HepG2 (cell line): ENCODE results near the gene TUBGCP5. TPM values are rescaled to one million over a fixed set of nuclear protein-coding genes. Genes with fewer than 3 reads are reported as not detected.

ENCODE experiments used
- ATAC-seq: fragments of 200-7000 bp; cut with Tn5 transposase; 3 replicates; pipeline ENCODE4 v1.9.1; 2020; ENCODE audit warnings: mild to moderate bottlenecking, moderate library complexity
- BruUV-seq: library from RNA; stranded (reverse); fragments of 400-500 nt; replicated peaks from 2 replicates; lab custom pipeline; 2021; lab: Mats Ljungman, UMichigan
- CTCF ChIA-PET: fragments of 300-600 bp; formaldehyde crosslinking; extraction: SDS; loops from one replicate; lab custom pipeline; 2021; ENCODE audit warnings: low total read pairs, inconsistent platforms, low intra/inter-chr PET ratio; lab: Yijun Ruan, JAX
- POLR2A ChIA-PET: fragments of 350-600 bp; sonication (Branson Sonifier 250); formaldehyde crosslinking; loops from one replicate; lab custom pipeline; 2020; ENCODE audit warnings: antibody characterized with exemption, inconsistent platforms; lab: Yijun Ruan, JAX
- DNase-seq: peaks from one replicate; pipeline ENCODE4 v3.0.0-alpha.2; 2015; ENCODE audit warnings: low spot score
- FAIRE-seq: peaks from 3 replicates; lab custom pipeline; 2011; peaks lifted over from hg19 to GRCh38; lab: Jason Lieb, UNC
- H2AFZ ChIP-seq: one replicate; pipeline ENCODE4 v1.6.1; 2011; ENCODE audit warnings: low read length, inconsistent platforms
- H3K27ac ChIP-seq: fragments of 300-600 bp; 3 replicates; pipeline ENCODE4 v1.8.0; 2011; ENCODE audit warnings: mixed run types, mild to moderate bottlenecking, mixed read lengths, low read length, inconsistent platforms; ENCODE audit not compliant: insufficient read depth; ENCODE audit errors: extremely low read length
- H3K27me3 ChIP-seq, 2 experiments: fragments of 200-600 bp in 1 of 2; 2 replicates in 1 of 2; 3 replicates in 1 of 2; pipeline versions ENCODE4 v1.6.0 to v1.8.0; 2011; ENCODE audit warnings: low read length in 2 of 2, mild to moderate bottlenecking in 2 of 2, moderate library complexity in 2 of 2, inconsistent platforms in 1 of 2; ENCODE audit not compliant: insufficient read depth in 2 of 2, control insufficient read depth in 1 of 2
- H3K36me3 ChIP-seq, 2 experiments: fragments of 200-600 bp in 1 of 2; replicated peaks in 1 of 2; 2 replicates in 1 of 2; 3 replicates in 1 of 2; pipeline versions ENCODE4 v1.5.1 to v1.8.0; 2011; ENCODE audit warnings: low read length in 2 of 2, inconsistent platforms in 1 of 2; ENCODE audit not compliant: insufficient read depth in 2 of 2, control insufficient read depth in 1 of 2
- H3K4me1 ChIP-seq: 2 replicates; pipeline ENCODE4 v1.5.1; 2012; ENCODE audit warnings: low read length, inconsistent platforms; ENCODE audit not compliant: insufficient read depth
- H3K4me2 ChIP-seq: 2 replicates; pipeline ENCODE4 v1.6.0; 2011; ENCODE audit warnings: low read depth, low read length, inconsistent platforms
- H3K4me3 ChIP-seq, 3 experiments: fragments of 200-600 bp in 1 of 3; sonication (generic), shearing (Covaris generic) in 1 of 3; replicated peaks in 1 of 3; 2 replicates each; pipeline ENCODE4 v1.5.1; 2011 to 2016; ENCODE audit warnings: low read length in 3 of 3, inconsistent platforms in 2 of 3, low read depth in 2 of 3, mild to moderate bottlenecking in 2 of 3, control low read depth in 1 of 3, mixed read lengths in 1 of 3; ENCODE audit not compliant: insufficient read depth in 1 of 3
- H3K79me2 ChIP-seq: one replicate; pipeline ENCODE4 v1.6.1; 2011; ENCODE audit warnings: low read length, inconsistent platforms; ENCODE audit not compliant: insufficient read depth
- H3K9ac ChIP-seq: 2 replicates; pipeline ENCODE4 v1.6.0; 2011; ENCODE audit warnings: mild to moderate bottlenecking, low read depth, low read length, inconsistent platforms; ENCODE audit not compliant: insufficient read depth
- H3K9me3 ChIP-seq: 2 replicates; pipeline ENCODE4 v1.5.1; 2012; ENCODE audit warnings: mild to moderate bottlenecking, low read length
- H4K20me1 ChIP-seq: 2 replicates; pipeline ENCODE4 v1.6.0; 2011; ENCODE audit warnings: inconsistent platforms, mild to moderate bottlenecking, low read length, moderate library complexity; ENCODE audit not compliant: insufficient read depth
- GLI4 ChIP-seq: sonication (generic); formaldehyde crosslinking; IDR thresholded peaks from 2 replicates; pipeline ENCODE4 v1.5.1; 2020; ENCODE audit warnings: missing genetic modification reagents, mild to moderate bottlenecking, moderate library complexity, borderline replicate concordance
- HMG20A ChIP-seq: IDR thresholded peaks from 2 replicates; pipeline ENCODE4 v1.6.1; 2016; ENCODE audit warnings: borderline replicate concordance
- HMGA1 ChIP-seq: sonication (generic); formaldehyde crosslinking; conservative IDR thresholded peaks from 2 replicates; pipeline ENCODE4 v1.4.0; 2020; ENCODE audit warnings: missing genetic modification reagents
- MAFK ChIP-seq, 2 experiments: IDR thresholded peaks in 1 of 2; conservative IDR thresholded peaks in 1 of 2; 2 replicates each; pipeline ENCODE4 v1.6.1; 2011; ENCODE audit warnings: improper control_type of control experiment in 2 of 2, low read length in 2 of 2
- SOX13 ChIP-seq, 3 experiments: fragments of 450-650 bp in 1 of 3; sonication (generic) in 1 of 3; formaldehyde crosslinking in 1 of 3; IDR thresholded peaks in 2 of 3; conservative IDR thresholded peaks in 1 of 3; 2 replicates each; pipeline versions ENCODE4 v1.5.0 to v1.6.1; 2016 to 2020; ENCODE audit warnings: antibody characterized with exemption in 1 of 3, mild to moderate bottlenecking in 1 of 3, missing compliant biosample characterization in 1 of 3, missing genetic modification reagents in 1 of 3, moderate library complexity in 1 of 3
- SOX5 ChIP-seq: IDR thresholded peaks from 2 replicates; pipeline ENCODE4 v1.6.1; 2016; ENCODE audit warnings: borderline replicate concordance
- SOX6 ChIP-seq, 2 experiments: fragments of 450-650 bp in 1 of 2; sonication (generic) in 1 of 2; formaldehyde crosslinking in 1 of 2; IDR thresholded peaks; 2 replicates each; pipeline versions ENCODE4 v1.4.0 to v1.6.1; 2017 to 2020; ENCODE audit warnings: antibody characterized with exemption in 1 of 2, mild to moderate bottlenecking in 1 of 2, missing genetic modification reagents in 1 of 2
- ZNF329 ChIP-seq: sonication (generic); formaldehyde crosslinking; IDR thresholded peaks from 2 replicates; pipeline ENCODE4 v1.9.0; 2021; ENCODE audit warnings: low read depth, mild to moderate bottlenecking, missing genetic modification reagents
- ZNF577 ChIP-seq: sonication (generic); formaldehyde crosslinking; IDR thresholded peaks from 2 replicates; pipeline ENCODE4 v1.4.0; 2020; ENCODE audit warnings: mild to moderate bottlenecking, low read depth, missing genetic modification reagents, borderline replicate concordance
- ZNF639 ChIP-seq: conservative IDR thresholded peaks from 2 replicates; pipeline ENCODE4 v1.6.1; 2018; ENCODE audit warnings: missing genetic modification reagents
- WGBS: methylation state at CpG from one replicate; pipeline ENCODE4 v1.1.6; 2017; ENCODE audit warnings: low lambda C conversion rate; 5-methylcytosine and 5-hydroxymethylcytosine counted together
- in situ Hi-C: cut with HindIII; loops from 2 replicates; pipeline ENCODE4 v1.10.0; 2017; ENCODE audit warnings: low pct_unique_long_range_greater_than_20kb; ENCODE audit not compliant: extremely low pct_ligation_motif_present
- intact Hi-C: fragments of 100-400 bp; cut with micrococcal nuclease; formaldehyde crosslinking; loops from one replicate; pipeline ENCODE4 v1.10.0; 2022; ENCODE audit not compliant: unreplicated experiment
- polyA plus RNA-seq, 8 experiments: library from polyadenylated mRNA; depleted of rRNA in 3 of 8; stranded (reverse) in 7 of 8; unstranded in 1 of 8; fragments of >200 nt; fragmentation: Illumina TruSeq in 4 of 8; extraction: Trizol in 4 of 8; gene quantifications; 2 replicates each; pipeline versions ENCODE4 v1.2.1 to v1.2.3, GENCODE V29; 2011 to 2016; ENCODE audit warnings: low read depth in 4 of 8, missing spikeins in 1 of 8, mixed read lengths in 1 of 8; ENCODE audit not compliant: insufficient read depth in 1 of 8
- total RNA-seq, 5 experiments: library from RNA; depleted of rRNA; stranded (reverse); fragments of >200 nt; fragmentation: Illumina TruSeq; extraction: Trizol; gene quantifications; 2 replicates each; pipeline ENCODE4 v1.2.3, GENCODE V29; 2016; ENCODE audit warnings: low read depth in 1 of 5

Gene TUBGCP5
- total and polyA plus RNA-seq, 2 of the 13 experiments (the other 11 are each of a cell fraction or from before 2014, with no cell fraction given): 7.2 to 25.0 TPM

- POLR2A ChIA-PET: interaction anchor here (1.1 kb wide), 1 partner anchor 10 kb away, joined by 4 read pairs; no protein-coding TSS in a partner anchor
- BruUV-seq: no TSS peak
- peaks cover 66% of the 10 kb centered on the region for H3K79me2 ChIP-seq
Measured at GRCh38 chr15:22954326-22954725, 85.0 kb downstream of the TUBGCP5 start.

GRCh38 chr15:22952796-22953579, 86.4 kb downstream of the TUBGCP5 start:
- H4K20me1 ChIP-seq: peaks cover 24% of the 10 kb centered on the region; the same call in 1 of the 2 replicates
- in situ Hi-C loops: no loop called here
- H3K27me3 ChIP-seq: no peaks in the 10 kb centered on the region
- H3K27ac ChIP-seq: peak overlapping the region; percentile 55
- no peaks in the 10 kb centered on the region for H3K9me3 ChIP-seq
- H2AFZ ChIP-seq: no peak overlapping the region
- peaks cover 67% of the 10 kb centered on the region for H3K79me2 ChIP-seq
- CTCF ChIA-PET: no interaction called here
- intact Hi-C loops: no loop called here
- no peaks in the 10 kb centered on the region; a peak in 1 of 5 replicates for H3K36me3 ChIP-seq
- peak overlapping the region; percentile 45 for H3K4me2 ChIP-seq
- peak overlapping the region; percentile 17; the same call in 1 of the 2 replicates for H3K9ac ChIP-seq
- POLR2A ChIA-PET: no interaction called here
- peak; percentile 53 for ATAC-seq
- WGBS: 71% methylated on average over 21 of the region's 21 CpGs
- peak; percentile 28 for DNase-seq
- BruUV-seq: no TSS peak
- no peak for FAIRE-seq
- H3K4me1 ChIP-seq: peaks cover 50% of the 10 kb centered on the region
- peak overlapping the region in 1 of 3 experiments; percentile 8; a peak in 1 of 6 replicates for H3K4me3 ChIP-seq
- TF ChIP-seq HMGA1 (CRISPR knock-in tag) (no peak), MAFK (conservative IDR thresholded peaks at IDR 0.05 in 1 of 2, IDR thresholded peaks at IDR 0.05 in 1 of 2; ENCODE audit: low read length in 2 of 2) (peak; percentile 8 to 39; a peak in 1 of 4 replicates), GLI4 (CRISPR knock-in tag) (no peak), SOX5 (CRISPR knock-in tag) (peak; percentile 73), ZNF577 (no peak), HMG20A (CRISPR knock-in tag) (no peak), SOX6 (IDR thresholded peaks at IDR 0.05) (no peak), SOX6 (CRISPR knock-in tag; IDR thresholded peaks at IDR 0.05) (peak; percentile 60), SOX13 (IDR thresholded peaks at IDR 0.05) (no peak), SOX13 (CRISPR knock-in tag; conservative IDR thresholded peaks at IDR 0.05 in 1 of 2, IDR thresholded peaks at IDR 0.05 in 1 of 2) (peak in 1 of 2 experiments; percentile 50; a peak in 2 of 4 replicates), ZNF329 (no peak)

More at GRCh38 chr15:22954326-22954725, 85.0 kb downstream of the TUBGCP5 start:
- TF ChIP-seq MAFK (conservative IDR thresholded peaks at IDR 0.05 in 1 of 2, IDR thresholded peaks at IDR 0.05 in 1 of 2; ENCODE audit: low read length in 2 of 2): peak in 1 of 2 experiments; percentile 29; a peak in 1 of 4 replicates
- TF ChIP-seq ZNF639 (CRISPR knock-in tag): no peak
- intact Hi-C loops (no loop called here), in situ Hi-C loops (no loop called here)
- no peak overlapping the region for H3K4me3 ChIP-seq
- 93% methylated on average over 12 of the region's 12 CpGs for WGBS
- H4K20me1 ChIP-seq: peaks cover 24% of the 10 kb centered on the region; the same call in 1 of the 2 replicates
- CTCF ChIA-PET: no interaction called here
- no peaks in the 10 kb centered on the region; a peak in 1 of 5 replicates for H3K36me3 ChIP-seq
- H3K27ac ChIP-seq: no peak overlapping the region
- ATAC-seq (no peak), FAIRE-seq (no peak), DNase-seq (no peak)
- H3K4me2 ChIP-seq: no peak overlapping the region
- H3K4me1 ChIP-seq: peaks cover 50% of the 10 kb centered on the region
- no peaks in the 10 kb centered on the region for H3K27me3 ChIP-seq
- H3K9me3 ChIP-seq: no peaks in the 10 kb centered on the region
- H3K9ac ChIP-seq: no peak overlapping the region
- no peak overlapping the region for H2AFZ ChIP-seq
